WTC11 (cell line): ENCODE results near the gene SLC25A11. TPM values are rescaled to one million over a fixed set of nuclear protein-coding genes. Genes with fewer than 3 reads are reported as not detected.
A peak's percentile ranks its signal among the peaks of the same experiment; 100 is the strongest.

Experiments
- ATAC-seq: fragments of 200-7000 bp; cut with Tn5 transposase; 2 replicates; pipeline ENCODE4 v1.10.0; 2021; ENCODE audit warnings: mild to moderate bottlenecking, moderate library complexity
- CTCF ChIA-PET: fragments of 300-600 bp; sonication (Branson Sonifier 250); formaldehyde crosslinking; loops from one replicate; lab custom pipeline; 2021; ENCODE audit warnings: antibody characterized with exemption; lab: Charles Lee
- POLR2A ChIA-PET: fragments of 350-600 bp; sonication (Branson Sonifier 250); formaldehyde crosslinking; loops from one replicate; lab custom pipeline; 2021; ENCODE audit warnings: antibody characterized with exemption; lab: Charles Lee
- DNase-seq: peaks from one replicate; pipeline ENCODE4 v3.0.0; 2021; ENCODE audit warnings: low spot score
- H3K27ac Mint-ChIP-seq: 2 replicates; pipeline ENCODE4 v1.8.0; 2021; ENCODE audit warnings: mixed read lengths
- H3K27me3 Mint-ChIP-seq: 2 replicates; pipeline ENCODE4 v1.8.0; 2021; ENCODE audit warnings: low read depth, mild to moderate bottlenecking, moderate library complexity, mixed read lengths
- H3K36me3 Mint-ChIP-seq: 2 replicates; pipeline ENCODE4 v1.8.0; 2021; ENCODE audit warnings: mixed read lengths
- H3K4me1 Mint-ChIP-seq: 2 replicates; pipeline ENCODE4 v1.8.0; 2022; ENCODE audit warnings: mixed read lengths
- H3K4me3 Mint-ChIP-seq: 2 replicates; pipeline ENCODE4 v1.8.0; 2021; ENCODE audit warnings: mild to moderate bottlenecking, moderate library complexity, mixed read lengths
- H3K9me3 Mint-ChIP-seq: 2 replicates; pipeline ENCODE4 v1.8.0; 2021; ENCODE audit warnings: mixed read lengths
- ATF1 ChIP-seq: sonication (generic); formaldehyde crosslinking; IDR thresholded peaks from 2 replicates; pipeline ENCODE4 v1.8.1; 2023; ENCODE audit warnings: mild to moderate bottlenecking, moderate library complexity, missing genetic modification reagents
- CBFB ChIP-seq: sonication (generic); formaldehyde crosslinking; IDR thresholded peaks from 2 replicates; pipeline ENCODE4 v1.8.1; 2022; ENCODE audit warnings: mild to moderate bottlenecking, low read depth, missing genetic modification reagents
- ETV6 ChIP-seq: sonication (generic); formaldehyde crosslinking; IDR thresholded peaks from 2 replicates; pipeline ENCODE4 v1.8.1; 2022; ENCODE audit warnings: mild to moderate bottlenecking, missing genetic modification reagents
- GRHL2 ChIP-seq: fragments of 250-450 bp; sonication (Bioruptor Pico); IDR thresholded peaks from 2 replicates; pipeline ENCODE4 v1.8.0; 2022; ENCODE audit warnings: mild to moderate bottlenecking, moderate library complexity; ENCODE audit not compliant: insufficient replicate concordance, severe bottlenecking
- JAZF1 ChIP-seq: fragments of 250-450 bp; sonication (Bioruptor Pico); IDR thresholded peaks from 2 replicates; pipeline ENCODE4 v1.9.0; 2021; ENCODE audit warnings: moderate library complexity, mild to moderate bottlenecking, inconsistent platforms
- MXD4 ChIP-seq: fragments of 250-450 bp; sonication (Bioruptor Pico); IDR thresholded peaks from 2 replicates; pipeline ENCODE4 v1.8.0; 2021; ENCODE audit warnings: mild to moderate bottlenecking, moderate library complexity, borderline replicate concordance
- NR2C2 ChIP-seq: sonication (generic); formaldehyde crosslinking; IDR thresholded peaks from 2 replicates; pipeline ENCODE4 v1.8.0; 2022; ENCODE audit warnings: mild to moderate bottlenecking, missing genetic modification reagents
- RELA ChIP-seq: sonication (generic); formaldehyde crosslinking; IDR thresholded peaks from 2 replicates; pipeline ENCODE4 v1.8.1; 2022; ENCODE audit warnings: missing genetic modification reagents, mild to moderate bottlenecking, borderline replicate concordance
- SMAD3 ChIP-seq: sonication (generic); formaldehyde crosslinking; IDR thresholded peaks from 2 replicates; pipeline ENCODE4 v1.8.0; 2022; ENCODE audit warnings: missing genetic modification reagents, mild to moderate bottlenecking, borderline replicate concordance
- TP53 ChIP-seq: sonication (generic); formaldehyde crosslinking; IDR thresholded peaks from 2 replicates; pipeline ENCODE4 v1.8.1; 2023; ENCODE audit warnings: mild to moderate bottlenecking, missing genetic modification reagents
- ZNF121 ChIP-seq: sonication (generic); formaldehyde crosslinking; IDR thresholded peaks from 2 replicates; pipeline ENCODE4 v1.8.0; 2023; ENCODE audit warnings: missing genetic modification reagents
- ZNF219 ChIP-seq: sonication (generic); formaldehyde crosslinking; IDR thresholded peaks from 2 replicates; pipeline ENCODE4 v1.8.0; 2023; ENCODE audit warnings: missing genetic modification reagents, mild to moderate bottlenecking, borderline replicate concordance
- ZNF263 ChIP-seq: sonication (generic); formaldehyde crosslinking; IDR thresholded peaks from 2 replicates; pipeline ENCODE4 v1.8.1; 2022; ENCODE audit warnings: low read depth, mild to moderate bottlenecking, moderate library complexity, missing genetic modification reagents
- total RNA-seq: library from RNA; stranded (reverse); gene quantifications from 3 replicates; pipeline ENCODE4 v1.2.3, GENCODE V29; 2021
- TF ChIP-seq, protein P1 (sequence below): sonication (generic); formaldehyde crosslinking; IDR thresholded peaks from 2 replicates; pipeline ENCODE4 v1.8.0; 2023; ENCODE audit warnings: missing genetic modification reagents, mild to moderate bottlenecking, borderline replicate concordance
- TF ChIP-seq, protein P2 (sequence below): sonication (generic); formaldehyde crosslinking; IDR thresholded peaks from 2 replicates; pipeline ENCODE4 v1.8.0; 2022; ENCODE audit warnings: mild to moderate bottlenecking, missing genetic modification reagents
- TF ChIP-seq, protein P3 (sequence below): sonication (generic); formaldehyde crosslinking; IDR thresholded peaks from 2 replicates; pipeline ENCODE4 v1.8.0; 2023; ENCODE audit warnings: missing genetic modification reagents
- TF ChIP-seq, protein P4 (sequence below): fragments of 250-450 bp; sonication (Bioruptor Pico); IDR thresholded peaks from 2 replicates; pipeline ENCODE4 v1.9.0; 2021; ENCODE audit warnings: mild to moderate bottlenecking
- TF ChIP-seq, protein P5 (sequence below): fragments of 250-450 bp; sonication (Bioruptor Pico); conservative IDR thresholded peaks from 2 replicates; pipeline ENCODE4 v1.9.0; 2021; ENCODE audit warnings: mild to moderate bottlenecking

The SLC25A11 gene
- total RNA-seq, 1 experiment from 2014 or later: 73.7 TPM

DNA sequence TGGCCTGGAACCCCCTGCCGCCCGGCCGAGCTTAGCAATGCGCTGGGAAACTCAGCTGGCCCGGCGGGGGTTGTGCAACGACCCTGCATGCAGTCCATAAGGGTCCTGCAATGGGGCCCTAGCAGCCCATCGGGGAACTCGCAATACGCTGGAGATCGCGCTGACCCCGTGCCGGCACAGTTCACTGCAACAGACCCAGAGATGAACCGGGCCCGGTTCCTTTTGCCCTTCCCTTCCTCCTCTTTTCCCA lies 375 bp downstream of the SLC25A11 start (continued):
- TF ChIP-seq, protein P1, sequence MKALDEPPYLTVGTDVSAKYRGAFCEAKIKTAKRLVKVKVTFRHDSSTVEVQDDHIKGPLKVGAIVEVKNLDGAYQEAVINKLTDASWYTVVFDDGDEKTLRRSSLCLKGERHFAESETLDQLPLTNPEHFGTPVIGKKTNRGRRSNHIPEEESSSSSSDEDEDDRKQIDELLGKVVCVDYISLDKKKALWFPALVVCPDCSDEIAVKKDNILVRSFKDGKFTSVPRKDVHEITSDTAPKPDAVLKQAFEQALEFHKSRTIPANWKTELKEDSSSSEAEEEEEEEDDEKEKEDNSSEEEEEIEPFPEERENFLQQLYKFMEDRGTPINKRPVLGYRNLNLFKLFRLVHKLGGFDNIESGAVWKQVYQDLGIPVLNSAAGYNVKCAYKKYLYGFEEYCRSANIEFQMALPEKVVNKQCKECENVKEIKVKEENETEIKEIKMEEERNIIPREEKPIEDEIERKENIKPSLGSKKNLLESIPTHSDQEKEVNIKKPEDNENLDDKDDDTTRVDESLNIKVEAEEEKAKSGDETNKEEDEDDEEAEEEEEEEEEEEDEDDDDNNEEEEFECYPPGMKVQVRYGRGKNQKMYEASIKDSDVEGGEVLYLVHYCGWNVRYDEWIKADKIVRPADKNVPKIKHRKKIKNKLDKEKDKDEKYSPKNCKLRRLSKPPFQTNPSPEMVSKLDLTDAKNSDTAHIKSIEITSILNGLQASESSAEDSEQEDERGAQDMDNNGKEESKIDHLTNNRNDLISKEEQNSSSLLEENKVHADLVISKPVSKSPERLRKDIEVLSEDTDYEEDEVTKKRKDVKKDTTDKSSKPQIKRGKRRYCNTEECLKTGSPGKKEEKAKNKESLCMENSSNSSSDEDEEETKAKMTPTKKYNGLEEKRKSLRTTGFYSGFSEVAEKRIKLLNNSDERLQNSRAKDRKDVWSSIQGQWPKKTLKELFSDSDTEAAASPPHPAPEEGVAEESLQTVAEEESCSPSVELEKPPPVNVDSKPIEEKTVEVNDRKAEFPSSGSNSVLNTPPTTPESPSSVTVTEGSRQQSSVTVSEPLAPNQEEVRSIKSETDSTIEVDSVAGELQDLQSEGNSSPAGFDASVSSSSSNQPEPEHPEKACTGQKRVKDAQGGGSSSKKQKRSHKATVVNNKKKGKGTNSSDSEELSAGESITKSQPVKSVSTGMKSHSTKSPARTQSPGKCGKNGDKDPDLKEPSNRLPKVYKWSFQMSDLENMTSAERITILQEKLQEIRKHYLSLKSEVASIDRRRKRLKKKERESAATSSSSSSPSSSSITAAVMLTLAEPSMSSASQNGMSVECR (CRISPR knock-in tag): 0 out of 2 replicates have a peak, but pooled peaks have one; percentile 33
- TF ChIP-seq, protein P2, sequence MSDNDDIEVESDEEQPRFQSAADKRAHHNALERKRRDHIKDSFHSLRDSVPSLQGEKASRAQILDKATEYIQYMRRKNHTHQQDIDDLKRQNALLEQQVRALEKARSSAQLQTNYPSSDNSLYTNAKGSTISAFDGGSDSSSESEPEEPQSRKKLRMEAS (CRISPR knock-in tag): no peak

DNA sequence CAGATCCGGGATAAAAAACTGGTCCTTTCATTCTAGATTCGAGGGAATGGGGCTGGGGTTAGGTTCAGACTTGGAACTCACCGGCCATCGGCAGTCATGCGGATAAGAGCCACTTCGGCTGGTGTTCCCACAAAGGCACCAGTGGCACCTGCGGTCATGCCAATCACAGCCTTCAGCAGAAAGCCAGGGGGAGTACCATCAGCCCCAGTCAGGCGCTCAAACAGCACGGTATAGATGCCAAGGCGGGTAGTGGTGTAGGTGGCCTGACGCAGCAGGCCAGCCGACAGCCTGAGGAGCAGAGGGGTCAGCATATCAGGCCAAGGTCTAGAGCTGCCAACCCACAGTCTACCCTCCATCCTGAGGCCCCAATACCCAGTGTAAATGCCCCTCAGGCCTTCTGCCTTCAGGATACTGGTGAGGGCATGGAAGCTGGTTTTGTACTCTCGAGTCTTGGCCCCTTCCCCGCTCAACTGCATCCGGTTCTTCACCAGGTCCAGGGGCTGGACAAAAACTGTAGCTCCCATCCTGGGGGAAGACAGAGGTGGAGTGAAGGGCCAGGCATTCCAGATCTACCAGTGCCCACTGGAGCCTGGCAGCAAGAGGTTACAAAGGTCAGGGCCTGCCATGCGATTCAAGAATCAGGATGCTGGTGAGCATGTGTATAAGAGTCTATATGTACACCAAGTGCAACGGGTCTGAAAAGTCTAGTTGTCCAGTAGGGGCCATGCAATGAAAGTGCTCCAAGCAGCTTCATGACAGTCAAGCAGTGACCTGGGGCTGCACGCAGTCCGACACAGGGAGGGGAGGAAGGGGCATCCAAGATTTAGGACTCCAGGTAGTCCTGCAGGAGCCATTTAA lies 929 bp downstream of the SLC25A11 start:
- POLR2A ChIA-PET: interaction anchor here (0.5 to 2.6 kb wide), 3 partner anchors 28 to 123 kb away, joined by 3 to 38 read pairs (median 6); partner anchors contain the start of gene SPAG7
- no peak for TF ChIP-seq RELA (CRISPR knock-in tag)
- TF ChIP-seq, all 79 proteins: peak for 0
- CTCF ChIA-PET: interaction anchor here (1.0 to 2.6 kb wide), 11 partner anchors 12 to 49 kb away, joined by 3 to 38 read pairs (median 7); partner anchors contain the start of genes CAMTA2, CHRNE, ENO3 and PFN1
- no peak for DNase-seq
- Mint-ChIP-seq H3K36me3 (peaks cover 36% of the 10 kb centered on the region), H3K27me3 (no peaks in the 10 kb centered on the region), H3K9me3 (no peaks in the 10 kb centered on the region), H3K27ac (peak overlapping the region; percentile 96), H3K4me3 (peak overlapping the region; percentile 96), H3K4me1 (peaks cover 28% of the 10 kb centered on the region)
- no peak for ATAC-seq

DNA sequence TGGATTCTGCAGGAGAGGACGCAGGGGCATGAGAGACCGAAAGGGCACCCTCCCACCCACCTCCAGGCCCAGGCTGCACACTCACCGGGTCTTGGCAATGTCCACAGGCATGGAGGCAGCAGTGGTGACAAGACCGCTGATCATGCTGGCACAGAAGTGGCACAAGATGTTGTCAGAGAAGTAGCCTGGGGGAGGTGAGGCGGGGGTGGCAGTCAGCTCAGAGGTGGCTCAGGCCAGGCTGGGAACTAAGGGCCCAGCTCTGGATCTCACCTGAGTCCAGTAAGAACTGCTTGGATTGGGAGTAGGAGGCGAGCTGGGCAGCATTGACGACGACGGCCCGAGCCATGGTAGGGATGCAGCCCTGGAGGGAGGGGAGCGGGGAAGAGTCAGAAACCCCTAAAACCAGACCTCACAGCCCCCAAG lies 1.8 kb downstream of the SLC25A11 start:
- Mint-ChIP-seq H3K4me1 (peaks cover 29% of the 10 kb centered on the region), H3K36me3 (peaks cover 34% of the 10 kb centered on the region), H3K4me3 (peak overlapping the region; percentile 96), H3K27me3 (no peaks in the 10 kb centered on the region), H3K9me3 (no peaks in the 10 kb centered on the region), H3K27ac (peak overlapping the region; percentile 68; the same call in 1 of the 2 replicates)
- no peak for DNase-seq
- POLR2A ChIA-PET: no interaction called here
- ATAC-seq: no peak
- TF ChIP-seq ETV6 (CRISPR knock-in tag): no peak
- CTCF ChIA-PET: interaction anchor here (1.0 kb wide), 1 partner anchor 19 kb away, joined by 3 read pairs; no protein-coding TSS in a partner anchor

DNA sequence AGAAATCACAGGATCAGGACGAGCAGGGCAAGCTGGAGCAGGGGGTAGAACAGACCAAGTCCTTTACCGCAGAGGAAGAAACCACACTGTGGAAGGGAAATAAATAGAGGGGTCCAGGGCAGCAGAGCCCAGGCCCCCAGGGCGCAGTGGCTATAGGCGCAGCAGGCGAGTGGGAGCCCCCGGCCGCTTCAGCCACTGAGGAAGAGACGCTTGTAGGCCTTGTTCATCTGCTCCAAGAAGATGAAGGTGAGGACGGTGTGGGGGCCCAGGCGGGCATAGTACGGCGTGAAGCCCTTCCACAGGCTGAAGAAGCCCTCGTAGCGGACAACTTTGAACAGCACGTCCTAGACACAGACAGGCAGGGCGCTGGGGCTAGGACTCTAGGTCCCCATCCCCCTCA lies 2.3 kb downstream of the SLC25A11 start:
- Mint-ChIP-seq H3K36me3 (peaks cover 28% of the 10 kb centered on the region), H3K4me3 (peak overlapping the region; percentile 96; the same call in 1 of the 2 replicates), H3K27me3 (no peaks in the 10 kb centered on the region), H3K27ac (no peak overlapping the region), H3K9me3 (no peaks in the 10 kb centered on the region), H3K4me1 (peaks cover 29% of the 10 kb centered on the region)
- ChIA-PET CTCF (interaction anchor here (1.0 kb wide), 1 partner anchor 19 kb away, joined by 3 read pairs; no protein-coding TSS in a partner anchor), POLR2A (no interaction called here)
- ATAC-seq: no peak
- no peak for DNase-seq
- TF ChIP-seq NR2C2 (CRISPR knock-in tag): no peak
- TF ChIP-seq JAZF1: no peak
- TF ChIP-seq, protein P3, sequence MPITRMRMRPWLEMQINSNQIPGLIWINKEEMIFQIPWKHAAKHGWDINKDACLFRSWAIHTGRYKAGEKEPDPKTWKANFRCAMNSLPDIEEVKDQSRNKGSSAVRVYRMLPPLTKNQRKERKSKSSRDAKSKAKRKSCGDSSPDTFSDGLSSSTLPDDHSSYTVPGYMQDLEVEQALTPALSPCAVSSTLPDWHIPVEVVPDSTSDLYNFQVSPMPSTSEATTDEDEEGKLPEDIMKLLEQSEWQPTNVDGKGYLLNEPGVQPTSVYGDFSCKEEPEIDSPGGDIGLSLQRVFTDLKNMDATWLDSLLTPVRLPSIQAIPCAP (CRISPR knock-in tag): no peak
- TF ChIP-seq, protein P4, sequence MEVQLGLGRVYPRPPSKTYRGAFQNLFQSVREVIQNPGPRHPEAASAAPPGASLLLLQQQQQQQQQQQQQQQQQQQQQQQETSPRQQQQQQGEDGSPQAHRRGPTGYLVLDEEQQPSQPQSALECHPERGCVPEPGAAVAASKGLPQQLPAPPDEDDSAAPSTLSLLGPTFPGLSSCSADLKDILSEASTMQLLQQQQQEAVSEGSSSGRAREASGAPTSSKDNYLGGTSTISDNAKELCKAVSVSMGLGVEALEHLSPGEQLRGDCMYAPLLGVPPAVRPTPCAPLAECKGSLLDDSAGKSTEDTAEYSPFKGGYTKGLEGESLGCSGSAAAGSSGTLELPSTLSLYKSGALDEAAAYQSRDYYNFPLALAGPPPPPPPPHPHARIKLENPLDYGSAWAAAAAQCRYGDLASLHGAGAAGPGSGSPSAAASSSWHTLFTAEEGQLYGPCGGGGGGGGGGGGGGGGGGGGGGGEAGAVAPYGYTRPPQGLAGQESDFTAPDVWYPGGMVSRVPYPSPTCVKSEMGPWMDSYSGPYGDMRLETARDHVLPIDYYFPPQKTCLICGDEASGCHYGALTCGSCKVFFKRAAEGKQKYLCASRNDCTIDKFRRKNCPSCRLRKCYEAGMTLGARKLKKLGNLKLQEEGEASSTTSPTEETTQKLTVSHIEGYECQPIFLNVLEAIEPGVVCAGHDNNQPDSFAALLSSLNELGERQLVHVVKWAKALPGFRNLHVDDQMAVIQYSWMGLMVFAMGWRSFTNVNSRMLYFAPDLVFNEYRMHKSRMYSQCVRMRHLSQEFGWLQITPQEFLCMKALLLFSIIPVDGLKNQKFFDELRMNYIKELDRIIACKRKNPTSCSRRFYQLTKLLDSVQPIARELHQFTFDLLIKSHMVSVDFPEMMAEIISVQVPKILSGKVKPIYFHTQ (CRISPR knock-in tag): no peak
- no peak for TF ChIP-seq ZNF121
- TF ChIP-seq ETV6 (CRISPR knock-in tag): no peak
- TF ChIP-seq, protein P5, sequence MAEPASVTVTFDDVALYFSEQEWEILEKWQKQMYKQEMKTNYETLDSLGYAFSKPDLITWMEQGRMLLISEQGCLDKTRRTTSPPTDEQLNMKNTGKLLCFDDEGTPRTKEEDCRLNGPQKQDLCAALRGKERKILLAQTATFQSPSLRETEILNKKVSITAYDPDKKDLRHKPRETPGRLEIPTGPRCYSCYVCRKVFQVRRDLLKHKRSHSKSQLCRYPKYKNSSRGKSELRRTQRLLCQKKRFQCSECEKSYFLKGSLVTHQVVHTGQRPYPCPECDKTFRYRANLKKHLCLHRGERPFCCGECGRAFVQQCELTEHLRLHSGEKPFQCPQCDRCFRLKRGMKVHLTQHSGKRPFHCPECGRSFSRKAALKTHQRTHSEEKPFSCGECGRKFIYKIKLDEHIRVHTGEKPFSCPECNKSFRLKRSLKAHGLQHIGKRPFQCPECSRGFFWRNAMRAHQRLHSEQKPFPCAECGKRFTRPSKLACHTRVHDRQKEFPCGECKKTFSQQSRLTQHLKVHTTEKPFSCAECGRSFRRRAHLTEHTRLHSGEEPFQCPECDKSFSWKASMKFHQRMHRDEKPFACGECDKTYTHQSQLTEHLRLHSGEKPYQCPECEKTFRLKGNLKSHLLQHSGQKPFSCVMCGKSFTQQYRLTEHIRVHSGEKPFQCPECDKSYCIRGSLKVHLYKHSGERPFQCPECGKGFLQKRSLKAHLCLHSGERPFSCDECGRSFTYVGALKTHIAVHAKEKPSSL (CRISPR knock-in tag): no peak
- TF ChIP-seq CBFB: no peak
- no peak for TF ChIP-seq ATF1 (CRISPR knock-in tag)
- no peak for TF ChIP-seq MXD4
- TF ChIP-seq GRHL2 (CRISPR knock-in tag): no peak
- TF ChIP-seq ZNF219 (CRISPR knock-in tag): no peak
- no peak for TF ChIP-seq ZNF263 (CRISPR knock-in tag)
- TF ChIP-seq SMAD3 (CRISPR knock-in tag): no peak
- no peak for TF ChIP-seq TP53 (CRISPR knock-in tag)
